Activated CD4-positive, alpha-beta T cell treated with anti-CD3 and anti-CD28 coated beads, Interleukin-2, amount 10 ng/mL, durations not matched to agents 7 days and 5 days (primary cell): ENCODE results near the gene SECISBP2. TPM values are rescaled to one million over a fixed set of nuclear protein-coding genes. Genes with fewer than 3 reads are reported as not detected.
"Not testable (repeated sequence)": the region's sequence is repeated elsewhere in the genome, so short reads cannot be mapped to it uniquely, and the experiment has no call there.

Experiments used
- CTCF ChIA-PET: fragments of 350-600 bp; sonication (Branson Sonifier 250); formaldehyde crosslinking; loops from one replicate; lab custom pipeline; 2021; ENCODE audit warnings: antibody characterized with exemption; lab: Charles Lee
- POLR2A ChIA-PET: fragments of 350-600 bp; sonication (Branson Sonifier 250); formaldehyde crosslinking; loops from one replicate; lab custom pipeline; 2021; ENCODE audit warnings: antibody characterized with exemption; lab: Charles Lee
- DNase-seq: peaks from one replicate; pipeline ENCODE4 v3.0.0-alpha.2; 2020
- H3K27ac Mint-ChIP-seq: one replicate; pipeline ENCODE4 v1.8.0; 2021; ENCODE audit warnings: mild to moderate bottlenecking, moderate library complexity, mixed read lengths
- H3K27me3 Mint-ChIP-seq: one replicate; pipeline ENCODE4 v1.8.0; 2021; ENCODE audit warnings: mixed read lengths
- H3K36me3 Mint-ChIP-seq: one replicate; pipeline ENCODE4 v1.8.0; 2021; ENCODE audit warnings: low read depth, mixed read lengths
- H3K4me1 Mint-ChIP-seq: one replicate; pipeline ENCODE4 v1.8.0; 2021; ENCODE audit warnings: mixed read lengths
- H3K4me3 Mint-ChIP-seq: one replicate; pipeline ENCODE4 v1.8.0; 2021; ENCODE audit warnings: mild to moderate bottlenecking, moderate library complexity, mixed read lengths
- H3K9me3 Mint-ChIP-seq: one replicate; pipeline ENCODE4 v1.8.0; 2021; ENCODE audit warnings: mixed read lengths
- total RNA-seq, 2 experiments: library from RNA; stranded (reverse); gene quantifications; one replicate each; pipeline ENCODE4 v1.2.3, GENCODE V29; 2021

SECISBP2 gene
- total RNA-seq, 2 experiments from 2014 or later: 43.4 to 46.0 TPM

- CTCF ChIA-PET: interaction anchor here (1.1 kb wide), 1 partner anchor 209 kb away, joined by 4 read pairs; no protein-coding TSS in a partner anchor
- no peaks in the 10 kb centered on the region for H3K27me3 Mint-ChIP-seq
- no peak overlapping the region for H3K4me3 Mint-ChIP-seq
- POLR2A ChIA-PET: no interaction called here
- peaks cover 29% of the 10 kb centered on the region for H3K4me1 Mint-ChIP-seq
- H3K36me3 Mint-ChIP-seq: peaks cover 77% of the 10 kb centered on the region
- H3K9me3 Mint-ChIP-seq: no peaks in the 10 kb centered on the region
- no peak overlapping the region for H3K27ac Mint-ChIP-seq
- no peak for DNase-seq
These were observed 21.5 kb downstream of the SECISBP2 start for GRCh38 chr9:89339807-89340206.

- CTCF ChIA-PET: interaction anchor here (1.1 kb wide), 1 partner anchor 208 kb away, joined by 4 read pairs; no protein-coding TSS in a partner anchor
- Mint-ChIP-seq H3K9me3 (no peaks in the 10 kb centered on the region), H3K36me3 (peaks cover 81% of the 10 kb centered on the region), H3K4me1 (peaks cover 29% of the 10 kb centered on the region), H3K27me3 (no peaks in the 10 kb centered on the region), H3K27ac (peak overlapping the region; percentile 72), H3K4me3 (no peak overlapping the region)
- POLR2A ChIA-PET: no interaction called here
- DNase-seq: no peak
These were observed 22.0 kb downstream of the SECISBP2 start for GRCh38 chr9:89340332-89340731.

- Mint-ChIP-seq H3K27ac (no peak overlapping the region), H3K9me3 (no peaks in the 10 kb centered on the region), H3K4me1 (peaks cover 31% of the 10 kb centered on the region), H3K27me3 (no peaks in the 10 kb centered on the region), H3K4me3 (no peak overlapping the region), H3K36me3 (peaks cover 88% of the 10 kb centered on the region)
- CTCF ChIA-PET: interaction anchor here (0.9 to 1.2 kb wide), 4 partner anchors 10 to 140 kb away, joined by 3 to 6 read pairs (median 3); no protein-coding TSS in a partner anchor
- no peak for DNase-seq
- POLR2A ChIA-PET: no interaction called here
These were observed 23.9 kb downstream of the SECISBP2 start for GRCh38 chr9:89342213-89342612.

- H3K4me3 Mint-ChIP-seq: no peak overlapping the region
- POLR2A ChIA-PET: no interaction called here
- no peaks in the 10 kb centered on the region for H3K27me3 Mint-ChIP-seq
- H3K9me3 Mint-ChIP-seq: no peaks in the 10 kb centered on the region
- H3K4me1 Mint-ChIP-seq: peaks cover 31% of the 10 kb centered on the region
- H3K27ac Mint-ChIP-seq: no peak overlapping the region
- CTCF ChIA-PET: interaction anchor here (1.0 to 1.2 kb wide), 2 partner anchors 9 to 15 kb away, joined by 3 to 6 read pairs; no protein-coding TSS in a partner anchor
- peaks cover 86% of the 10 kb centered on the region for H3K36me3 Mint-ChIP-seq
- DNase-seq: no peak
These were observed 24.6 kb downstream of the SECISBP2 start for GRCh38 chr9:89342948-89343347.

- H3K27me3 Mint-ChIP-seq, H3K4me3 Mint-ChIP-seq, POLR2A ChIA-PET, DNase-seq, H3K9me3 Mint-ChIP-seq, CTCF ChIA-PET, H3K27ac Mint-ChIP-seq: not testable (repeated sequence)
- Mint-ChIP-seq H3K4me1 (peaks cover 29% of the 10 kb centered on the region), H3K36me3 (peaks cover 85% of the 10 kb centered on the region)
These were observed 25.5 kb downstream of the SECISBP2 start for GRCh38 chr9:89343812-89344211.

GRCh38 chr9:89345476-89345875 is 27.2 kb downstream of the SECISBP2 start:
- CTCF ChIA-PET: interaction anchor here (1.0 to 2.1 kb wide), 4 partner anchors 15 to 27 kb away, joined by 3 to 6 read pairs (median 3); partner anchors contain the start of gene SECISBP2
- Mint-ChIP-seq H3K27ac (peak overlapping the region; percentile 47), H3K36me3 (peaks cover 85% of the 10 kb centered on the region)

GRCh38 chr9:89346696-89347095 is 28.4 kb downstream of the SECISBP2 start:
- no peak for DNase-seq
- Mint-ChIP-seq H3K4me1 (peaks cover 16% of the 10 kb centered on the region), H3K9me3 (no peaks in the 10 kb centered on the region), H3K27ac (no peak overlapping the region), H3K36me3 (peaks cover 86% of the 10 kb centered on the region), H3K4me3 (no peak overlapping the region), H3K27me3 (no peaks in the 10 kb centered on the region)
- CTCF ChIA-PET: interaction anchor here (0.8 to 2.1 kb wide), 5 partner anchors 21 to 202 kb away, joined by 3 to 6 read pairs (median 3); no protein-coding TSS in a partner anchor
- POLR2A ChIA-PET: interaction anchor here (0.6 kb wide), 1 partner anchor 39 kb away, joined by 6 read pairs; no protein-coding TSS in a partner anchor

More at GRCh38 chr9:89345476-89345875, 27.2 kb downstream of the SECISBP2 start:
- Mint-ChIP-seq H3K4me1 (peaks cover 17% of the 10 kb centered on the region), H3K27me3 (no peaks in the 10 kb centered on the region), H3K4me3 (no peak overlapping the region), H3K9me3 (no peaks in the 10 kb centered on the region)
- no peak for DNase-seq
- POLR2A ChIA-PET: no interaction called here

- DNase-seq: no peak
- no peak overlapping the region for H3K4me3 Mint-ChIP-seq
- H3K27ac Mint-ChIP-seq: no peak overlapping the region
- no peaks in the 10 kb centered on the region for H3K9me3 Mint-ChIP-seq
- ChIA-PET POLR2A (no interaction called here), CTCF (interaction anchor here (0.6 to 2.2 kb wide), 9 partner anchors 11 to 750 kb away, joined by 3 to 11 read pairs (median 3); no protein-coding TSS in a partner anchor)
- peaks cover 86% of the 10 kb centered on the region for H3K36me3 Mint-ChIP-seq
- no peaks in the 10 kb centered on the region for H3K27me3 Mint-ChIP-seq
- H3K4me1 Mint-ChIP-seq: peaks cover 21% of the 10 kb centered on the region
These were observed 29.4 kb downstream of the SECISBP2 start for GRCh38 chr9:89347651-89348050.

GRCh38 chr9:89349607-89350006 is 31.3 kb downstream of the SECISBP2 start:
- ChIA-PET POLR2A (interaction anchor here (0.6 kb wide), 1 partner anchor 22 kb away, joined by 8 read pairs; no protein-coding TSS in a partner anchor), CTCF (interaction anchor here (1.3 to 2.2 kb wide), 2 partner anchors 9 to 199 kb away, joined by 4 to 11 read pairs; no protein-coding TSS in a partner anchor)
- Mint-ChIP-seq H3K4me1 (peaks cover 25% of the 10 kb centered on the region), H3K9me3 (no peaks in the 10 kb centered on the region), H3K27ac (no peak overlapping the region), H3K36me3 (peaks cover 83% of the 10 kb centered on the region), H3K4me3 (no peak overlapping the region), H3K27me3 (no peaks in the 10 kb centered on the region)
- DNase-seq: no peak

- ChIA-PET CTCF (no interaction called here), POLR2A (no interaction called here)
- Mint-ChIP-seq H3K9me3 (no peaks in the 10 kb centered on the region), H3K4me1 (peaks cover 23% of the 10 kb centered on the region), H3K4me3 (no peak overlapping the region), H3K36me3 (peaks cover 79% of the 10 kb centered on the region), H3K27ac (no peak overlapping the region), H3K27me3 (no peaks in the 10 kb centered on the region)
- no peak for DNase-seq
These were observed 32.8 kb downstream of the SECISBP2 start for GRCh38 chr9:89350988-89351557.

- no peak for DNase-seq
- H3K27me3 Mint-ChIP-seq: no peaks in the 10 kb centered on the region
- peaks cover 23% of the 10 kb centered on the region for H3K4me1 Mint-ChIP-seq
- ChIA-PET POLR2A (interaction anchor here (0.6 kb wide), 1 partner anchor 165 kb away, joined by 3 read pairs; no protein-coding TSS in a partner anchor), CTCF (interaction anchor here (1.0 kb wide), 1 partner anchor 9 kb away, joined by 6 read pairs; no protein-coding TSS in a partner anchor)
- H3K27ac Mint-ChIP-seq: peak overlapping the region; percentile 86
- H3K4me3 Mint-ChIP-seq: no peak overlapping the region
- peaks cover 81% of the 10 kb centered on the region for H3K36me3 Mint-ChIP-seq
- no peaks in the 10 kb centered on the region for H3K9me3 Mint-ChIP-seq
These were observed 33.4 kb downstream of the SECISBP2 start for GRCh38 chr9:89351584-89352300.

GRCh38 chr9:89352451-89352850 is 34.2 kb downstream of the SECISBP2 start:
- ChIA-PET CTCF (interaction anchor here (0.8 to 1.0 kb wide), 2 partner anchors 10 to 196 kb away, joined by 3 to 6 read pairs; no protein-coding TSS in a partner anchor), POLR2A (interaction anchor here (0.6 kb wide), 1 partner anchor 165 kb away, joined by 3 read pairs; no protein-coding TSS in a partner anchor)
- no peak for DNase-seq
- Mint-ChIP-seq H3K4me1 (peaks cover 27% of the 10 kb centered on the region), H3K36me3 (peaks cover 81% of the 10 kb centered on the region), H3K4me3 (peak overlapping the region; percentile 15), H3K27ac (peak overlapping the region; percentile 86), H3K9me3 (no peaks in the 10 kb centered on the region), H3K27me3 (no peaks in the 10 kb centered on the region)
